GM21381 (cell line): Measurements from ENCODE around the gene RPA3.

Source experiments
- ATAC-seq: cut with Tn5 transposase; IDR thresholded peaks from one replicate; pipeline ENCODE4 v1.9.1; 2021; ENCODE audit warnings: mild to moderate bottlenecking, moderate library complexity; ENCODE audit not compliant: unreplicated experiment

RPA3 gene

DNA sequence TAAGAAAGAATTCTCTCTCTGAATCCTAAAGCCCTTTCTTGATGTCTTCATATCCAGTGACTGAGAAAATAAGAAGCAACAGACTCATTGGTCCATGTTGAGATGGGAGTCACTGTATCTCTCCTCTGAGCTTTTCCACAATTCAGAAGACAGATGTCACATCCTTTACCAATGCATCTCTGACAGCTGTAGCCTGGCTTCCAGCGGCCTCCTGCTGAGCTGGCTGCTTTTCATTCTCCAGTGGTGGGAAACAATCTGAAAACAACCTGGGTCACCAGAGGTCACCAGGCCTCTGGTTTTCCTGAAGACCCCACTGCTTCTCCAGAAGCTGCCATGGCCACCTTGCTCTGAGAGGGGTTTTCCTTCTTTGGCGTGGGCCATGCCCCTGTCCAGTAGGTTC, 18.3 kb upstream of the RPA3 start:
- ATAC-seq, result no peak

- ATAC-seq, result no peak
Observed at GRCh38 chr7:7732621-7733281, 14.3 kb upstream of the RPA3 start.

DNA sequence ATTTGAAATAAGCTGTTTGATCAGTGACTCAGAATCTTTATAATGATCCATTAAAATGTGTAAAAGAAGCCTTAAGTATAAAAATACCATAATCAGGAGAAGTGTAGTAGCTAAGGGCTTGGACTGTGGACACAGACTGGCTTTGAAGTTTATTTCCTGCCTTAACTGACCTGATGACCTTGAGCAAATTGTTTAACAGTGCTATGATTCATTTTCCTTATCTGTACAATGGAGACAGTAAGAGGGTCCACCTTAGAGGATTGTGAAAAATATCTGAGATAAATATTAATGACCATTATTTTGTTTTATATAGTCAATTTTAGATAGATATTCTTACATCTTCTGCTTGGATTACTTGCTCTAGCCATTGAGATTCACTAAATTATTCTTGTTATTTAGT, 13.3 kb upstream of the RPA3 start:
- ATAC-seq, result no peak

DNA sequence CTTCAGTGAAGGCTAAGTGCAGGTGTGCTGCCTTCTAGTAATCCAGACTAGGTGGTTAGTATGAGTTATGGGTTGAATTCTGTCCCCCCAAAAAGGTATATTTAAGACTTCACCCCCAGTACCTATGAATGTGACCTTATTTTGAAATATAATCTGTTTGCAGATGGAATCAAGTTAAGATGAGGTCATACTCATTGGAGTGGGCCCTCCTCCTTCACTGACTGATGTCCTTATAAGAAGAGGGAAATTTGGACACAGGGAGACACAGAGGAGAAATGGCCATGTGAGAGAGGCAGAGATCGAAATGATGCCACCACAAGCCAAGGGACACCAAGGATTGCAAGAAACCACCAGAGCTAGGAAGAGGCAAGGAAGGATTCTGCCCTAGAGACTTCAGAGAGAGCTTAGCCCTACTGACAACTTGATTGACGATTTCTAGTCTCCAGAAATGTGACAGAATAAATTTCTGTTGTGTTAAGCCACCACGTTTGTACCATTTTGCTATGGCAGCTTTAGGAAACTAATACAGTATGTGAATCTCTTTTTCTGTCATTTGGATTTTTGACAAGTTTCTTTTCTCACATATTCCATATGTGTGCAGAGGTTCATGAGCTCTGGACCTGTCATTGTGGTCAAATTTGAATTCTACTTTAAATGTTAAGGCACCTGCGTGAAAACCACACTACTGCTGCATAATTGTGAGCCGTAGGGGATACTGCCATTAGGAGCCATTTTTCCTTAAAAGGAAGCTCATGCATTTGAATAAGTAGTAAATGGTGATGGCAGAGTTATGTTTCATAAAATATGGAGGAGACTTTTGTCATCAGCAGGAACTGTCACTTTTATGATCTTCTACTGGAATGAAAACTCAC, 2.6 kb upstream of the RPA3 start:
- ATAC-seq, result no peak

DNA sequence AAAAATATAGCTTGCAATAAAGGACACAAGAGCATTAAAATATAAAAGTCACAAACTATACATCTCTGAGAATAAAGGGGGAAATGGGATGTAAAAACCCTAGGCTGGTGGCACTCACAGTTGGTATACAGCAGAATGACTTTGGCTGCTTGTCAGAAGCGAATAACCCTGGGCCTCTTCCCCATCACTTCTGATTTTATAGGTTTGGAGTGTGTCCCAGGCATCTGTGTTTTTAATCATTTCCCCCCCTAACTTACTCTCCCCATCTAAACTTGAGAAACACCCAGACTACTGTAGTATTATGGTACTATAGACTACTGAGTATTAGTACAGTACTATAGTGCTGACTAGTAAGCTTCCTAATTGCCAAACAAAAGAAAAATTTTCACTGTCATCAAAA, 1.8 kb upstream of the RPA3 start:
- ATAC-seq, result no peak

GRCh38 chr7:7719236-7719635, 829 bp upstream of the RPA3 start:
- peak; percentile 94 for ATAC-seq

GRCh38 chr7:7713730-7714129, 4.7 kb downstream of the RPA3 start:
- ATAC-seq, result no peak

DNA sequence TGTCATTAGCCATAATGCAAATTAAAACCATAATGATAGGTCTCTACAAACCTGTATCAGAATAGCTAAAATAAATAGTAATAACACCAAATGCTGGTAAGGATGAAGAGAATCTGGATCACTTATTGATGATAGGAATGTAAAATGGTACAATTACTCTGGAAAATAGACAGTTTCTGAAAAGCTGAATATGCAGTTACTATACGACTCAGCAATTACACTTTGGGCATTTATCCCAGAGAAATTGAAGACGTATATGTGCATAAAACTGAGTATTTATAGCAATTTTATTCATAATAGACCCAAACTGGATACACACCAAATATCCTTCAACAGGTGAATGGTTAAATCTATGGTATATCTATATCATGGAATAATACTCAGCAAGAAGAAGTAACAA, 7.9 kb downstream of the RPA3 start:
- no peak for ATAC-seq

DNA sequence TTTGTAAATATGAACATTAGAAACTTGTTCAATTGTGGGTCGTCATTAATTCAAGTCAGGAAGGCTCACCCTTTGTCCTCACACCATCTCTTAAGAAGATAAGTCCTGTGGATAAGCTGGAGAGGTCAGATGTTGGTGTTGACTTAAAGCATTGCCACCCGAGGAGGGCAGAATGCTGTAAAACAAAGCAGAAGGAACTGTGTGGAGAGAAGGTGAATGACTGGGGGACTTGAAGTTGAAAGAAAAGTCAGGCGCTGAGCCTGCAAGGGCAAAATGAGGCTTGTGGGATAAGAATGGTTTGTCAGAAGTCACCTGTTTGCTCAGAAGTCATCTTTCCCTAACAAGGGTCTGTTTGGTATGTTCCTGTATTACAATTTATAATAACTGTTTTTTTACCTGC, 9.1 kb downstream of the RPA3 start:
- ATAC-seq, result no peak

GRCh38 chr7:7707806-7708205, 10.6 kb downstream of the RPA3 start:
- no peak for ATAC-seq

GRCh38 chr7:7707246-7707645, 11.2 kb downstream of the RPA3 start:
- no peak for ATAC-seq

- peak; percentile 30 for ATAC-seq
Observed at GRCh38 chr7:7706556-7707172, 11.7 kb downstream of the RPA3 start.

- peak; percentile 73 for ATAC-seq
Observed at GRCh38 chr7:7706101-7706511, 12.3 kb downstream of the RPA3 start.

GRCh38 chr7:7705318-7705717, 13.1 kb downstream of the RPA3 start:
- no peak for ATAC-seq

DNA sequence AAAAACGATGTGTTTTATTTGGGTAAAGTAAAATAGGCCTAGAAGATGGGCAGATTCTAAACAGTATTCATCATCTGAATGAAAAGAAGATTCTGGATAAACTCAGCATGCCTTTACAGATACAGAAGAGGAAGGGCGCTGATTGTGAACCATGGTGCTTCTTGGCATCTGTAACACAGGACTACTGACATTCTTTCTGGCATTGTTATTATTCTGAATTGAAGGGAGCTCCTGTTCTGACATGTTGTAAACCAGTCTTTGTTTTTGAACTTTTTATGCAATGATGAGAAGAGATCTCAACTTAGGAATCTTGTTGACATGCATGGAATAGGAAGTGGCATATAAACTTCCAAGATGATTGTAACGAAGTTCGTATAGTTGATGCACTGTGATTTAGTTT, 13.5 kb downstream of the RPA3 start:
- ATAC-seq, result no peak

DNA sequence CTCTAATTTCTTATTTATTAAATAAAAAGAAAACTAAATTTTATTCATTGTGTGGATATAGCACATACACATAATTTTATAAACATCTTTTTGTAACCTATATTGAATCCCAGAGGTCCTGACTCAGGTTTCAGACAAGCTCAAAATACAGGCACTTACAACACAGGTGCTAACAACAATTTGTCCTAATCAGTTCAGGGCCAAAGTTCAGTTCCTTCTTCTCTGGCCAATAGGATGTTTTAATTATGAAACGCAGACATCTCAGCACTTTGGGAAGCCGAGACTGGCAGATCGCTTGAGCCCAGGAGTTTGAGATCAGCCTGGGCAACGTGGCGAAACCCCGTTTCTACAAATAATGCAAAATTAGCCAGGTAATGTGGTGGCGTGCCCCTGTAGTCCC, 15.0 kb downstream of the RPA3 start:
- ATAC-seq, result no peak

- ATAC-seq, result no peak
Observed at GRCh38 chr7:7702826-7703225, 15.6 kb downstream of the RPA3 start.

- no peak for ATAC-seq
Observed at GRCh38 chr7:7701527-7701926, 16.9 kb downstream of the RPA3 start.

DNA sequence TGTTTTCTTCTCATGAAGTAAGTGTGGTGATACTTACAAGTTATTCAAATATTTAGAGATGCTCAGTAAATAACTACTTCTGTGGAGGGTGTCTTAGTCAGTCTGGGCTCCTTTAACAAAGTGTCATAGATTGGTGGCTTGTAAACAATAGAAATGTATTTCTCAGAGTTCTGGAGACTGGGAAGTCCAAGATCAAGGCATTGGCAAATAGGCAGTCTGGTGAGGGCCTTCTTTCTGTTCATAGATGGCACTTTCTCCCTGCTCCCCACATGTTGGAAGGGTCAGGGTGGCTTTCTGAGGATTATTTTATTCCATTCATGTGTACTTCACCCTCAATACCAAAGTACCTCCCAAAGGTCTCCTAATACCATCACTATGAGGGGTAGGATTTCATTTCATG, 18.4 kb downstream of the RPA3 start:
- ATAC-seq, result no peak

GRCh38 chr7:7699380-7699779, 19.0 kb downstream of the RPA3 start:
- ATAC-seq, result no peak

GRCh38 chr7:7698930-7699329, 19.5 kb downstream of the RPA3 start:
- ATAC-seq, result no peak
